ENCODE results near the gene NCEH1. TPM values are rescaled to one million over a fixed set of nuclear protein-coding genes. Genes with fewer than 3 reads are reported as not detected.

NCEH1 gene
- total RNA-seq, 4 donors from 2014 or later = 4.5 to 9.3 (median 6.1) TPM

DNA sequence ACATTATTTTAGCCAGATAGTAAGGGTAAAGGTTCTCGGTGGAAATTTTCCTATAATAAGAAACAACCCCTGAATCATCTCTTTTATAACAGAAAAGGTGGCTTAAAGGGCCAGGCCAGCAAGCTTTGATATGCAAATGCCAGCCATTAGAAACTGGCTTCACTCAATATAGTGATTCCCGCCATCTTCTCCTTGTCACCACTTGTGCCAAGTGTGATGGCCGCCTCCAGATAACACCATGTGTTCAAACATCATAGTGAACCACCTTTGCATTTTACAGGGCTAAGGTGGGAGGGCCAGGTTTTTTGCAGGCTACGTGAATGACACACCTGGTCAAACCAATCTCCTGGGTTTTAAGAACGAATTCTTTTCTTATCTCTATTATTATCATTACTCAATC lies 31.3 kb downstream of the NCEH1 start:
- no peak for ATAC-seq
- Histone ChIP-seq H3K4me3 (no peak overlapping the region), H3K4me1 (peaks cover 3 to 29% (median 7%) of the 10 kb centered on the region in 3 donors), H3K36me3 (no peaks in the 10 kb centered on the region), H3K27ac (no peak overlapping the region), H3K9me3 (no peaks in the 10 kb centered on the region), H3K27me3 (no peaks in the 10 kb centered on the region)
- TF ChIP-seq, protein P1, sequence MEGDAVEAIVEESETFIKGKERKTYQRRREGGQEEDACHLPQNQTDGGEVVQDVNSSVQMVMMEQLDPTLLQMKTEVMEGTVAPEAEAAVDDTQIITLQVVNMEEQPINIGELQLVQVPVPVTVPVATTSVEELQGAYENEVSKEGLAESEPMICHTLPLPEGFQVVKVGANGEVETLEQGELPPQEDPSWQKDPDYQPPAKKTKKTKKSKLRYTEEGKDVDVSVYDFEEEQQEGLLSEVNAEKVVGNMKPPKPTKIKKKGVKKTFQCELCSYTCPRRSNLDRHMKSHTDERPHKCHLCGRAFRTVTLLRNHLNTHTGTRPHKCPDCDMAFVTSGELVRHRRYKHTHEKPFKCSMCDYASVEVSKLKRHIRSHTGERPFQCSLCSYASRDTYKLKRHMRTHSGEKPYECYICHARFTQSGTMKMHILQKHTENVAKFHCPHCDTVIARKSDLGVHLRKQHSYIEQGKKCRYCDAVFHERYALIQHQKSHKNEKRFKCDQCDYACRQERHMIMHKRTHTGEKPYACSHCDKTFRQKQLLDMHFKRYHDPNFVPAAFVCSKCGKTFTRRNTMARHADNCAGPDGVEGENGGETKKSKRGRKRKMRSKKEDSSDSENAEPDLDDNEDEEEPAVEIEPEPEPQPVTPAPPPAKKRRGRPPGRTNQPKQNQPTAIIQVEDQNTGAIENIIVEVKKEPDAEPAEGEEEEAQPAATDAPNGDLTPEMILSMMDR (IDR thresholded peaks at IDR 0.05) = no peak
- TF ChIP-seq POLR2AphosphoS5 (IDR thresholded peaks at IDR 0.05) = no peak
- TF ChIP-seq POLR2A (IDR thresholded peaks at IDR 0.05) = no peak
- TF ChIP-seq EP300 (IDR thresholded peaks at IDR 0.05) = no peak
- 92% methylated on average over 4 to 5 of the region's 5 CpGs for WGBS, 2 donors (ENCODE audit: low coverage in 1 of 2)

DNA sequence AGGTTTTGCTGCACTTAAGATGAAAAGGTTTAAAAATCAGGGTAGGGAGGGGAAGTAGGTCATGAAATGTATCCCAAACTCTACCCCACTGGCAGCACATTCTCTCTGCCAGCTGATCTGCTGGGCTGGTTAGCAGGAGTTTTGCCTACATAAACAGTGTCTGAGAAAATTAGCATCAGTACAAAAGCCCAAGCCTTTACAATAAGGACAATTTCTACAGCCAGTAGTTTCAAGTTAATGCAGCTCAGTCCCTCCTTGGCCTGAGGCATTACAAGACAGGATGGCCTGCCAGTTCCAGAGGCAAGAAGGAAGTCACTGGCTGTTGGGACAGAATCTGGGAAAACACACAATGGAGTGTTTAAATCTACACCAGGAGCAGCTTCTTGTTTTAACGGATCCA lies 32.8 kb downstream of the NCEH1 start:
- Histone ChIP-seq H3K36me3 (no peaks in the 10 kb centered on the region), H3K4me1 (peaks cover 3 to 33% (median 7%) of the 10 kb centered on the region in 3 donors), H3K9me3 (no peaks in the 10 kb centered on the region), H3K4me3 (no peak overlapping the region), H3K27me3 (no peaks in the 10 kb centered on the region), H3K27ac (peak overlapping the region; percentile 55 to 66 (median 60))
- no peak for TF ChIP-seq EP300 (IDR thresholded peaks at IDR 0.05)
- TF ChIP-seq POLR2AphosphoS5 (IDR thresholded peaks at IDR 0.05) = no peak
- TF ChIP-seq, protein P1 (IDR thresholded peaks at IDR 0.05) = no peak
- TF ChIP-seq POLR2A (IDR thresholded peaks at IDR 0.05) = no peak
- WGBS, 2 donors (ENCODE audit: low coverage in 1 of 2) = 8 to 23% methylated on average over 1 of the region's 1 CpG
- no peak for ATAC-seq

DNA sequence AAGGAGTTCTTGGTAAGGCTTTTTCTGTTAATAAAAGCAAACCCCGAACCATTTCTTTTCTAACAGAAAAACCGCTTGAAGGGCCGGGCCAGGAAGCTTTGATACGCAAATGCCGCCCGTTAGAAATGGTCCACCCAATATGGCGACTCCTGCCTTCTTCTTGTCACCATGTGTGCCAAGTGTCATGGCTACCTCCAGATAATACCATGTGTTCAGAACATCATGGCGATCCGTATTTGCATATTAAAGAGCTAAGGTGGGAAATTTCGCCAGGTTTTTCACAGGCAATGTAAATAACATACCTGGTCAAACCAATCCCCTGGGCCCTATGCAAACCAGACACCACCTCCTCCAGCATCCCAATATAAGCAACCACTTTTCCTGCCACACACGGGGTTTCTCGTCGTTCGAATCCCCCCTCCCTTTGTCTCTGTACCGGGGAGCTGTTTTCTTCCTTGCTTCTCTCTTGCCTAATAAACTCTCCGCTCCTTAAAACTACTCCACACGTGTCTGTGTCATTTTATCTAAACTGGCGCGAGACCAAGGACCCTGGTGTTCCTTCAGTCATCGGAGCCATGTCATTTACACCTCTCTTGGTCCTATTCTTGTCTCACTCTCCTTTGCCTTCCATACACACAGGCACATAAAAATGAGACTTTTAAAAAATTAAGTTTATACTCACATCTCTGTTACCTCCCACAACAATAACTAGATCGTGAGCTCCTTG lies 34.5 kb downstream of the NCEH1 start:
- Histone ChIP-seq H3K36me3 (no peaks in the 10 kb centered on the region), H3K9me3 (no peaks in the 10 kb centered on the region), H3K4me3 (no peak overlapping the region), H3K27ac (peak overlapping the region in 3 of 4 donors; percentile 57 to 66 (median 64)), H3K4me1 (peaks cover 3 to 36% (median 7%) of the 10 kb centered on the region in 3 donors), H3K27me3 (no peaks in the 10 kb centered on the region)
- no peak for ATAC-seq
- 74 to 82% methylated on average over 17 to 18 of the region's 21 CpGs for WGBS, 2 donors (ENCODE audit: low coverage in 1 of 2)
- TF ChIP-seq EP300 (IDR thresholded peaks at IDR 0.05) (no peak), POLR2AphosphoS5 (IDR thresholded peaks at IDR 0.05) (no peak), POLR2A (IDR thresholded peaks at IDR 0.05) (no peak)
- TF ChIP-seq, protein P1 (IDR thresholded peaks at IDR 0.05) = no peak

DNA sequence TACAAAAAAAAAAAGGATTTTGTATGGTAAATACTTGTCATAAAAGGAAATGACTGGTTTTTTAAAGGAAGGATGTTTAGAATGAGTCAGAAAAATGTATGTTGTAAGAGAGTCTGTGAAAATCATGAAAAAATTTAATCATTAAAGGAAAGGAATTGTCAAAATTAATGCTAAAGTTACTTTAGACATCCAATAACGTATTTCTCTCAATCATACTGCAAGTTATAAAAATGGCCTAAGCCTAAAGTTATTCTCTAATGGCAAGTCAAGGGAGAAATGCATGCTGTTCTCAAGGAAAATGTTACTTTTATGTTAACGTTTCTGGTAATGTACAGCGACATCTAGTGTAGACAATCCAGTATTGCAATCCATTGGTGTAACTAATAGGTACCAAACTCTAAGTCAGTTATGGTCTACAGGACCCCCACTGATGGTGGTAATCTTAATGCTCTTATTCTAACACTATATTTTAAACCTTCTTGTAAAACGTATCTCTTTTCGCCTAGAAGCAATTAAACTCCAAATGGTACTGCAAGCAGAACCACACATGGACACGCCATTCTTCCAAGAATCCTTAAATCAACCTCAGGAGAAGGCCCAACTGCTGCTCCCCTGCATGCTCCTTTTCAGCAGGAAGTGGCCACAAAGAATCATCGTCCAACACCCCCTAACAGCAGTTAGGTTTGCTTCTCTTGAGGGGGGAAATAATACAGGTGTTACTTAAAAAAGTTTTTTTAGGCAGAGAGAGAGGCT lies 35.2 kb downstream of the NCEH1 start:
- no peak for ATAC-seq
- peak overlapping the region in 1 of 4 donors; percentile 66 for H3K27ac ChIP-seq
- peaks cover 3 to 36% (median 7%) of the 10 kb centered on the region in 3 donors for H3K4me1 ChIP-seq
- TF ChIP-seq, protein P1 (IDR thresholded peaks at IDR 0.05) = peak; percentile 61 to 79 (median 72)
- TF ChIP-seq EP300 (IDR thresholded peaks at IDR 0.05) (no peak), POLR2A (IDR thresholded peaks at IDR 0.05) (no peak), POLR2AphosphoS5 (IDR thresholded peaks at IDR 0.05) (no peak)
- H3K27me3 ChIP-seq = no peaks in the 10 kb centered on the region
- no peaks in the 10 kb centered on the region for H3K9me3 ChIP-seq
- H3K4me3 ChIP-seq = no peak overlapping the region
- 52 to 58% methylated on average over 6 to 7 of the region's 7 CpGs for WGBS, 2 donors (ENCODE audit: low coverage in 1 of 2)
- H3K36me3 ChIP-seq = no peaks in the 10 kb centered on the region
